Measurements from ENCODE around the gene FSTL1.

The FSTL1 gene

GRCh38 chr3:120446891-120447668, 3.7 kb downstream of the FSTL1 start:
- H3K9ac ChIP-seq (ENCODE audit: low read length) = no peak overlapping the region
- H3K27me3 ChIP-seq (ENCODE audit: control insufficient read depth, insufficient read depth, low read length) = peaks cover 38% of the 10 kb centered on the region
- no peak overlapping the region for H3K4me3 ChIP-seq (ENCODE audit: low read length)
- no peaks in the 10 kb centered on the region for H3K9me3 ChIP-seq (ENCODE audit: control insufficient read depth, low read length)
- H3K4me1 ChIP-seq (ENCODE audit: control insufficient read depth, insufficient read depth, low read length) = peaks cover 4% of the 10 kb centered on the region
- H3K36me3 ChIP-seq (ENCODE audit: control insufficient read depth, insufficient read depth, low read length) = no peaks in the 10 kb centered on the region

- peaks cover 4% of the 10 kb centered on the region for H3K4me1 ChIP-seq (ENCODE audit: control insufficient read depth, insufficient read depth, low read length)
Observed at GRCh38 chr3:120445654-120446053, 5.1 kb downstream of the FSTL1 start.

GRCh38 chr3:120443626-120444123, 7.1 kb downstream of the FSTL1 start:
- Histone ChIP-seq H3K27me3 (ENCODE audit: control insufficient read depth, insufficient read depth, low read length) (peaks cover 5% of the 10 kb centered on the region), H3K4me3 (ENCODE audit: low read length) (no peak overlapping the region), H3K9ac (ENCODE audit: low read length) (no peak overlapping the region), H3K36me3 (ENCODE audit: control insufficient read depth, insufficient read depth, low read length) (no peaks in the 10 kb centered on the region), H3K9me3 (ENCODE audit: control insufficient read depth, low read length) (no peaks in the 10 kb centered on the region), H3K4me1 (ENCODE audit: control insufficient read depth, insufficient read depth, low read length) (peaks cover 5% of the 10 kb centered on the region)

More at GRCh38 chr3:120445654-120446053, 5.1 kb downstream of the FSTL1 start:
- H3K27me3 ChIP-seq (ENCODE audit: control insufficient read depth, insufficient read depth, low read length) = peaks cover 24% of the 10 kb centered on the region
- H3K36me3 ChIP-seq (ENCODE audit: control insufficient read depth, insufficient read depth, low read length) = no peaks in the 10 kb centered on the region
- no peaks in the 10 kb centered on the region for H3K9me3 ChIP-seq (ENCODE audit: control insufficient read depth, low read length)
- H3K4me3 ChIP-seq (ENCODE audit: low read length) = no peak overlapping the region
- H3K9ac ChIP-seq (ENCODE audit: low read length) = no peak overlapping the region

- no peaks in the 10 kb centered on the region for H3K36me3 ChIP-seq (ENCODE audit: control insufficient read depth, insufficient read depth, low read length)
- H3K9ac ChIP-seq (ENCODE audit: low read length) = no peak overlapping the region
- no peaks in the 10 kb centered on the region for H3K9me3 ChIP-seq (ENCODE audit: control insufficient read depth, low read length)
- peaks cover 6% of the 10 kb centered on the region for H3K4me1 ChIP-seq (ENCODE audit: control insufficient read depth, insufficient read depth, low read length)
- no peak overlapping the region for H3K4me3 ChIP-seq (ENCODE audit: low read length)
- peaks cover 3% of the 10 kb centered on the region for H3K27me3 ChIP-seq (ENCODE audit: control insufficient read depth, insufficient read depth, low read length)
Observed at GRCh38 chr3:120442975-120443517, 7.7 kb downstream of the FSTL1 start.

- no peaks in the 10 kb centered on the region for H3K9me3 ChIP-seq (ENCODE audit: control insufficient read depth, low read length)
- peaks cover 6% of the 10 kb centered on the region for H3K4me1 ChIP-seq (ENCODE audit: control insufficient read depth, insufficient read depth, low read length)
Observed at GRCh38 chr3:120441776-120442175, 9.0 kb downstream of the FSTL1 start.

GRCh38 chr3:120440762-120441161, 10.0 kb downstream of the FSTL1 start:
- H3K9me3 ChIP-seq (ENCODE audit: control insufficient read depth, low read length) = no peaks in the 10 kb centered on the region
- peaks cover 6% of the 10 kb centered on the region for H3K4me1 ChIP-seq (ENCODE audit: control insufficient read depth, insufficient read depth, low read length)
- no peak overlapping the region for H3K4me3 ChIP-seq (ENCODE audit: low read length)
- H3K36me3 ChIP-seq (ENCODE audit: control insufficient read depth, insufficient read depth, low read length) = no peaks in the 10 kb centered on the region
- H3K27me3 ChIP-seq (ENCODE audit: control insufficient read depth, insufficient read depth, low read length) = no peaks in the 10 kb centered on the region
- no peak overlapping the region for H3K9ac ChIP-seq (ENCODE audit: low read length)

More at GRCh38 chr3:120441776-120442175, 9.0 kb downstream of the FSTL1 start:
- no peaks in the 10 kb centered on the region for H3K36me3 ChIP-seq (ENCODE audit: control insufficient read depth, insufficient read depth, low read length)
- H3K9ac ChIP-seq (ENCODE audit: low read length) = no peak overlapping the region
- no peak overlapping the region for H3K4me3 ChIP-seq (ENCODE audit: low read length)
- peaks cover 3% of the 10 kb centered on the region for H3K27me3 ChIP-seq (ENCODE audit: control insufficient read depth, insufficient read depth, low read length)

- no peak overlapping the region for H3K9ac ChIP-seq (ENCODE audit: low read length)
- H3K4me1 ChIP-seq (ENCODE audit: control insufficient read depth, insufficient read depth, low read length) = peaks cover 12% of the 10 kb centered on the region
- H3K4me3 ChIP-seq (ENCODE audit: low read length) = no peak overlapping the region
- no peaks in the 10 kb centered on the region for H3K27me3 ChIP-seq (ENCODE audit: control insufficient read depth, insufficient read depth, low read length)
- no peaks in the 10 kb centered on the region for H3K9me3 ChIP-seq (ENCODE audit: control insufficient read depth, low read length)
- H3K36me3 ChIP-seq (ENCODE audit: control insufficient read depth, insufficient read depth, low read length) = no peaks in the 10 kb centered on the region
Observed at GRCh38 chr3:120440001-120440703, 10.6 kb downstream of the FSTL1 start.

- H3K9ac ChIP-seq (ENCODE audit: low read length) = no peak overlapping the region
- H3K4me1 ChIP-seq (ENCODE audit: control insufficient read depth, insufficient read depth, low read length) = peaks cover 12% of the 10 kb centered on the region
Observed at GRCh38 chr3:120438665-120439370, 12.0 kb downstream of the FSTL1 start.

GRCh38 chr3:120438216-120438615, 12.6 kb downstream of the FSTL1 start:
- H3K4me3 ChIP-seq (ENCODE audit: low read length) = no peak overlapping the region
- no peak overlapping the region for H3K9ac ChIP-seq (ENCODE audit: low read length)
- H3K4me1 ChIP-seq (ENCODE audit: control insufficient read depth, insufficient read depth, low read length) = peaks cover 12% of the 10 kb centered on the region

More at GRCh38 chr3:120438665-120439370, 12.0 kb downstream of the FSTL1 start:
- Histone ChIP-seq H3K36me3 (ENCODE audit: control insufficient read depth, insufficient read depth, low read length) (no peaks in the 10 kb centered on the region), H3K27me3 (ENCODE audit: control insufficient read depth, insufficient read depth, low read length) (no peaks in the 10 kb centered on the region), H3K9me3 (ENCODE audit: control insufficient read depth, low read length) (no peaks in the 10 kb centered on the region), H3K4me3 (ENCODE audit: low read length) (no peak overlapping the region)

GRCh38 chr3:120437559-120437958, 13.2 kb downstream of the FSTL1 start:
- Histone ChIP-seq H3K4me1 (ENCODE audit: control insufficient read depth, insufficient read depth, low read length) (peaks cover 12% of the 10 kb centered on the region), H3K27me3 (ENCODE audit: control insufficient read depth, insufficient read depth, low read length) (no peaks in the 10 kb centered on the region), H3K4me3 (ENCODE audit: low read length) (no peak overlapping the region), H3K36me3 (ENCODE audit: control insufficient read depth, insufficient read depth, low read length) (no peaks in the 10 kb centered on the region), H3K9ac (ENCODE audit: low read length) (no peak overlapping the region), H3K9me3 (ENCODE audit: control insufficient read depth, low read length) (no peaks in the 10 kb centered on the region)

More at GRCh38 chr3:120438216-120438615, 12.6 kb downstream of the FSTL1 start:
- Histone ChIP-seq H3K27me3 (ENCODE audit: control insufficient read depth, insufficient read depth, low read length) (no peaks in the 10 kb centered on the region), H3K9me3 (ENCODE audit: control insufficient read depth, low read length) (no peaks in the 10 kb centered on the region), H3K36me3 (ENCODE audit: control insufficient read depth, insufficient read depth, low read length) (no peaks in the 10 kb centered on the region)

- no peak overlapping the region for H3K9ac ChIP-seq (ENCODE audit: low read length)
Observed at GRCh38 chr3:120436523-120437050, 14.2 kb downstream of the FSTL1 start.

More at GRCh38 chr3:120436523-120437050, 14.2 kb downstream of the FSTL1 start:
- Histone ChIP-seq H3K36me3 (ENCODE audit: control insufficient read depth, insufficient read depth, low read length) (no peaks in the 10 kb centered on the region), H3K9me3 (ENCODE audit: control insufficient read depth, low read length) (no peaks in the 10 kb centered on the region), H3K4me3 (ENCODE audit: low read length) (no peak overlapping the region), H3K4me1 (ENCODE audit: control insufficient read depth, insufficient read depth, low read length) (peaks cover 12% of the 10 kb centered on the region), H3K27me3 (ENCODE audit: control insufficient read depth, insufficient read depth, low read length) (no peaks in the 10 kb centered on the region)
